HG03139 (cell line): ENCODE data around the gene DPYSL4.

Experiments used
- ATAC-seq: cut with Tn5 transposase; IDR thresholded peaks from one replicate; pipeline ENCODE4 v1.9.1; 2021; ENCODE audit not compliant: unreplicated experiment

DPYSL4 gene

GRCh38 chr10:132176623-132177500 lies 9.9 kb upstream of the DPYSL4 start:
- ATAC-seq, result no peak

- no peak for ATAC-seq
These were observed 8.7 kb upstream of the DPYSL4 start for GRCh38 chr10:132178046-132178445.

GRCh38 chr10:132178672-132179545 lies 7.8 kb upstream of the DPYSL4 start:
- no peak for ATAC-seq

- ATAC-seq, result no peak
These were observed 7.0 kb upstream of the DPYSL4 start for GRCh38 chr10:132179551-132180392.

GRCh38 chr10:132180736-132181135 lies 6.0 kb upstream of the DPYSL4 start:
- ATAC-seq, result no peak

- no peak for ATAC-seq
These were observed 4.9 kb upstream of the DPYSL4 start for GRCh38 chr10:132181691-132182425.

- ATAC-seq, result no peak
These were observed 4.2 kb upstream of the DPYSL4 start for GRCh38 chr10:132182591-132182990.

GRCh38 chr10:132183046-132183445 lies 3.7 kb upstream of the DPYSL4 start:
- no peak for ATAC-seq

GRCh38 chr10:132184816-132185593 lies 1.7 kb upstream of the DPYSL4 start:
- ATAC-seq, result no peak

- no peak for ATAC-seq
These were observed 904 bp upstream of the DPYSL4 start for GRCh38 chr10:132185601-132186487.

- ATAC-seq, result no peak
These were observed 836 bp downstream of the DPYSL4 start for GRCh38 chr10:132187430-132188138.

- no peak for ATAC-seq
These were observed 1.6 kb downstream of the DPYSL4 start for GRCh38 chr10:132188331-132188730.

- ATAC-seq, result no peak
These were observed 2.3 kb downstream of the DPYSL4 start for GRCh38 chr10:132189016-132189415.

GRCh38 chr10:132189810-132190422 lies 3.2 kb downstream of the DPYSL4 start:
- ATAC-seq, result no peak

GRCh38 chr10:132192076-132192975 lies 5.6 kb downstream of the DPYSL4 start:
- ATAC-seq, result no peak

- ATAC-seq, result no peak
These were observed 6.4 kb downstream of the DPYSL4 start for GRCh38 chr10:132192991-132193665.
